WTC11 (cell line): Measurements from ENCODE around the gene ALG11. TPM values are rescaled to one million over a fixed set of nuclear protein-coding genes. Genes with fewer than 3 reads are reported as not detected.

Experiments
- ATAC-seq: fragments of 200-7000 bp; cut with Tn5 transposase; 2 replicates; pipeline ENCODE4 v1.10.0; 2021; ENCODE audit warnings: mild to moderate bottlenecking, moderate library complexity
- CTCF ChIA-PET: fragments of 300-600 bp; sonication (Branson Sonifier 250); formaldehyde crosslinking; loops from one replicate; lab custom pipeline; 2021; ENCODE audit warnings: antibody characterized with exemption; lab: Charles Lee
- POLR2A ChIA-PET: fragments of 350-600 bp; sonication (Branson Sonifier 250); formaldehyde crosslinking; loops from one replicate; lab custom pipeline; 2021; ENCODE audit warnings: antibody characterized with exemption; lab: Charles Lee
- DNase-seq: peaks from one replicate; pipeline ENCODE4 v3.0.0; 2021; ENCODE audit warnings: low spot score
- H3K27ac Mint-ChIP-seq: 2 replicates; pipeline ENCODE4 v1.8.0; 2021; ENCODE audit warnings: mixed read lengths
- H3K27me3 Mint-ChIP-seq: 2 replicates; pipeline ENCODE4 v1.8.0; 2021; ENCODE audit warnings: low read depth, mild to moderate bottlenecking, moderate library complexity, mixed read lengths
- H3K36me3 Mint-ChIP-seq: 2 replicates; pipeline ENCODE4 v1.8.0; 2021; ENCODE audit warnings: mixed read lengths
- H3K4me1 Mint-ChIP-seq: 2 replicates; pipeline ENCODE4 v1.8.0; 2022; ENCODE audit warnings: mixed read lengths
- H3K4me3 Mint-ChIP-seq: 2 replicates; pipeline ENCODE4 v1.8.0; 2021; ENCODE audit warnings: mild to moderate bottlenecking, moderate library complexity, mixed read lengths
- H3K9me3 Mint-ChIP-seq: 2 replicates; pipeline ENCODE4 v1.8.0; 2021; ENCODE audit warnings: mixed read lengths
- CBFB ChIP-seq: sonication (generic); formaldehyde crosslinking; IDR thresholded peaks from 2 replicates; pipeline ENCODE4 v1.8.1; 2022; ENCODE audit warnings: mild to moderate bottlenecking, low read depth, missing genetic modification reagents
- NFE2L1 ChIP-seq: sonication (generic); formaldehyde crosslinking; IDR thresholded peaks from 2 replicates; pipeline ENCODE4 v1.8.1; 2023; ENCODE audit warnings: missing genetic modification reagents
- RORB ChIP-seq: fragments of 250-450 bp; sonication (Bioruptor Pico); IDR thresholded peaks from 2 replicates; pipeline ENCODE4 v1.9.0; 2021; ENCODE audit warnings: mild to moderate bottlenecking
- SMAD4 ChIP-seq: sonication (generic); formaldehyde crosslinking; IDR thresholded peaks from 2 replicates; pipeline ENCODE4 v1.8.0; 2022; ENCODE audit warnings: mild to moderate bottlenecking, missing genetic modification reagents
- SOX15 ChIP-seq: fragments of 250-450 bp; sonication (Bioruptor Pico); IDR thresholded peaks from 2 replicates; pipeline ENCODE4 v1.9.0; 2021; ENCODE audit warnings: mild to moderate bottlenecking
- TCF7 ChIP-seq: sonication (generic); formaldehyde crosslinking; IDR thresholded peaks from 2 replicates; pipeline ENCODE4 v1.8.0; 2022; ENCODE audit warnings: mild to moderate bottlenecking, low read depth, missing genetic modification reagents, moderate library complexity
- ZNF138 ChIP-seq: sonication (generic); formaldehyde crosslinking; conservative IDR thresholded peaks from 2 replicates; pipeline ENCODE4 v1.8.1; 2022; ENCODE audit warnings: mild to moderate bottlenecking, moderate library complexity, missing genetic modification reagents
- ZNF423 ChIP-seq: fragments of 250-450 bp; sonication (Bioruptor Pico); IDR thresholded peaks from 2 replicates; pipeline ENCODE4 v2.1.2; 2022; ENCODE audit warnings: mild to moderate bottlenecking, moderate library complexity
- total RNA-seq: library from RNA; stranded (reverse); gene quantifications from 3 replicates; pipeline ENCODE4 v1.2.3, GENCODE V29; 2021
- TF ChIP-seq, protein P1 (sequence below): sonication (generic); formaldehyde crosslinking; IDR thresholded peaks from 2 replicates; pipeline ENCODE4 v1.8.0; 2023; ENCODE audit warnings: mild to moderate bottlenecking, missing genetic modification reagents
- TF ChIP-seq, protein P2 (sequence below): sonication (generic); formaldehyde crosslinking; IDR thresholded peaks from 2 replicates; pipeline ENCODE4 v1.8.0; 2022; ENCODE audit warnings: mild to moderate bottlenecking, missing genetic modification reagents
- TF ChIP-seq, protein P3 (sequence below): fragments of 200-600 bp; IDR thresholded peaks from 2 replicates; pipeline ENCODE4 v1.8.0; 2022; ENCODE audit warnings: antibody characterized with exemption
- TF ChIP-seq, protein P4 (sequence below): sonication (generic); formaldehyde crosslinking; IDR thresholded peaks from 2 replicates; pipeline ENCODE4 v1.8.1; 2023; ENCODE audit warnings: mild to moderate bottlenecking, missing genetic modification reagents, moderate library complexity
- TF ChIP-seq, protein P5 (sequence below): sonication (generic); formaldehyde crosslinking; IDR thresholded peaks from 2 replicates; pipeline ENCODE4 v1.8.0; 2023; ENCODE audit warnings: missing genetic modification reagents, mild to moderate bottlenecking, borderline replicate concordance
- TF ChIP-seq, protein P6 (sequence below): sonication (generic); formaldehyde crosslinking; IDR thresholded peaks from 2 replicates; pipeline ENCODE4 v1.8.0; 2022; ENCODE audit warnings: missing genetic modification reagents
- TF ChIP-seq, protein P7 (sequence below): sonication (generic); formaldehyde crosslinking; IDR thresholded peaks from 2 replicates; pipeline ENCODE4 v1.8.1; 2023; ENCODE audit warnings: mild to moderate bottlenecking, missing genetic modification reagents

ALG11 gene
- total RNA-seq, 1 experiment from 2014 or later = 40.6 TPM

DNA sequence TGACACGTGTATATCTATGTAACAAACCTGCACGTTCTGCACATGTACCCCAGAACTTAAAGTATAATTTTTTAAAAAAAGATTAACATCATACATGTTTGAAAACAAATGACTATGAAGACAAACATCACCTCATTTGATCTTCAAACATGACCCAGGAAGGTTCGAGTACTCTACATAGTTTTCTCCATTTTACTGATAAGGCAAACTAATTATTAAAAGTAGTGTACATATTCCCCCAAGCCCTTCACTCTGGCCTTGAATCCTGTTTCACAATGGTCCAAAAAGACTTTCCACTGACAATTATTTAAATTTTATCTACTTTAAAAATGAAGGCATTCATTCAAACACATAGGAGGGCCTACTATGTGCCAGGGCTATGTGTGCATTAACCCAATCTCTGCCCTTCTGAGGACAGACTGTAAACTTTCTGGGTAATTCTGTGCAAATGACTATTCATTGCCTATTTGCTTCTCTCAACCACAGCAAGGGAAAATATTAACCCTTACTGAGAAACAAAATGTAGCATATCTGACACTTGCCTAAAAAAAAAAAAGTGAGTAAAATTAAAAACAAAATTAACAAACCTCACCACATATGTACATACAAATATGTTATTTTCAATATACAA is 23.1 kb upstream of the ALG11 start (continued):
- TF ChIP-seq, protein P1, sequence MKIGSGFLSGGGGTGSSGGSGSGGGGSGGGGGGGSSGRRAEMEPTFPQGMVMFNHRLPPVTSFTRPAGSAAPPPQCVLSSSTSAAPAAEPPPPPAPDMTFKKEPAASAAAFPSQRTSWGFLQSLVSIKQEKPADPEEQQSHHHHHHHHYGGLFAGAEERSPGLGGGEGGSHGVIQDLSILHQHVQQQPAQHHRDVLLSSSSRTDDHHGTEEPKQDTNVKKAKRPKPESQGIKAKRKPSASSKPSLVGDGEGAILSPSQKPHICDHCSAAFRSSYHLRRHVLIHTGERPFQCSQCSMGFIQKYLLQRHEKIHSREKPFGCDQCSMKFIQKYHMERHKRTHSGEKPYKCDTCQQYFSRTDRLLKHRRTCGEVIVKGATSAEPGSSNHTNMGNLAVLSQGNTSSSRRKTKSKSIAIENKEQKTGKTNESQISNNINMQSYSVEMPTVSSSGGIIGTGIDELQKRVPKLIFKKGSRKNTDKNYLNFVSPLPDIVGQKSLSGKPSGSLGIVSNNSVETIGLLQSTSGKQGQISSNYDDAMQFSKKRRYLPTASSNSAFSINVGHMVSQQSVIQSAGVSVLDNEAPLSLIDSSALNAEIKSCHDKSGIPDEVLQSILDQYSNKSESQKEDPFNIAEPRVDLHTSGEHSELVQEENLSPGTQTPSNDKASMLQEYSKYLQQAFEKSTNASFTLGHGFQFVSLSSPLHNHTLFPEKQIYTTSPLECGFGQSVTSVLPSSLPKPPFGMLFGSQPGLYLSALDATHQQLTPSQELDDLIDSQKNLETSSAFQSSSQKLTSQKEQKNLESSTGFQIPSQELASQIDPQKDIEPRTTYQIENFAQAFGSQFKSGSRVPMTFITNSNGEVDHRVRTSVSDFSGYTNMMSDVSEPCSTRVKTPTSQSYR (CRISPR knock-in tag) = no peak
- no peak for TF ChIP-seq ZNF423

DNA sequence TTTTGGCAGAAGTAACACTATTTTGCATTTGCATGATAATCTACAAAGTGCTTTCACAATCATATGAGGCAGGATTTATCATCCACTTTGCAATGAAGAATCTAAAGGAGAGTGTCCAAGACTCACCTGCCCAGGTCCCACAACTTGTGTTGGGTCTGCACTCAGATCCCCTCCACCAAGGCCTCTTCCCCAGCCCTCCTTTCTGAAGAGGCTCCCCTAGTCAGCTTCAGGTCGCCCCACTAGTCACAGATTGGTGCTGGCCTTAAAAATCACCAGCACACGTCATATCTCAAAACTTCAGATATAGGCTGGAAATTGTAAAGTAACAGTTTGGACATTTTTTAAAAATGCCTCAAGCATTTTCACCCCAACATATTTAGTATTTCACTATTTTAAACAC is 18.5 kb upstream of the ALG11 start:
- ATAC-seq (no peak), DNase-seq (no peak)
- Mint-ChIP-seq H3K9me3 (no peaks in the 10 kb centered on the region), H3K4me1 (peaks cover 31% of the 10 kb centered on the region), H3K36me3 (no peaks in the 10 kb centered on the region), H3K4me3 (no peak overlapping the region), H3K27me3 (no peaks in the 10 kb centered on the region; the same call in 1 of the 2 replicates), H3K27ac (0 out of 2 replicates have a peak overlapping the region, but pooled peaks have one; percentile 46)
- CTCF ChIA-PET = no interaction called here
- TF ChIP-seq SMAD4 (CRISPR knock-in tag) = no peak
- TF ChIP-seq, protein P2, sequence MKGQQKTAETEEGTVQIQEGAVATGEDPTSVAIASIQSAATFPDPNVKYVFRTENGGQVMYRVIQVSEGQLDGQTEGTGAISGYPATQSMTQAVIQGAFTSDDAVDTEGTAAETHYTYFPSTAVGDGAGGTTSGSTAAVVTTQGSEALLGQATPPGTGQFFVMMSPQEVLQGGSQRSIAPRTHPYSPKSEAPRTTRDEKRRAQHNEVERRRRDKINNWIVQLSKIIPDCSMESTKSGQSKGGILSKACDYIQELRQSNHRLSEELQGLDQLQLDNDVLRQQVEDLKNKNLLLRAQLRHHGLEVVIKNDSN = no peak
- TF ChIP-seq, protein P3, sequence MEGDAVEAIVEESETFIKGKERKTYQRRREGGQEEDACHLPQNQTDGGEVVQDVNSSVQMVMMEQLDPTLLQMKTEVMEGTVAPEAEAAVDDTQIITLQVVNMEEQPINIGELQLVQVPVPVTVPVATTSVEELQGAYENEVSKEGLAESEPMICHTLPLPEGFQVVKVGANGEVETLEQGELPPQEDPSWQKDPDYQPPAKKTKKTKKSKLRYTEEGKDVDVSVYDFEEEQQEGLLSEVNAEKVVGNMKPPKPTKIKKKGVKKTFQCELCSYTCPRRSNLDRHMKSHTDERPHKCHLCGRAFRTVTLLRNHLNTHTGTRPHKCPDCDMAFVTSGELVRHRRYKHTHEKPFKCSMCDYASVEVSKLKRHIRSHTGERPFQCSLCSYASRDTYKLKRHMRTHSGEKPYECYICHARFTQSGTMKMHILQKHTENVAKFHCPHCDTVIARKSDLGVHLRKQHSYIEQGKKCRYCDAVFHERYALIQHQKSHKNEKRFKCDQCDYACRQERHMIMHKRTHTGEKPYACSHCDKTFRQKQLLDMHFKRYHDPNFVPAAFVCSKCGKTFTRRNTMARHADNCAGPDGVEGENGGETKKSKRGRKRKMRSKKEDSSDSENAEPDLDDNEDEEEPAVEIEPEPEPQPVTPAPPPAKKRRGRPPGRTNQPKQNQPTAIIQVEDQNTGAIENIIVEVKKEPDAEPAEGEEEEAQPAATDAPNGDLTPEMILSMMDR = no peak
- POLR2A ChIA-PET = no interaction called here

DNA sequence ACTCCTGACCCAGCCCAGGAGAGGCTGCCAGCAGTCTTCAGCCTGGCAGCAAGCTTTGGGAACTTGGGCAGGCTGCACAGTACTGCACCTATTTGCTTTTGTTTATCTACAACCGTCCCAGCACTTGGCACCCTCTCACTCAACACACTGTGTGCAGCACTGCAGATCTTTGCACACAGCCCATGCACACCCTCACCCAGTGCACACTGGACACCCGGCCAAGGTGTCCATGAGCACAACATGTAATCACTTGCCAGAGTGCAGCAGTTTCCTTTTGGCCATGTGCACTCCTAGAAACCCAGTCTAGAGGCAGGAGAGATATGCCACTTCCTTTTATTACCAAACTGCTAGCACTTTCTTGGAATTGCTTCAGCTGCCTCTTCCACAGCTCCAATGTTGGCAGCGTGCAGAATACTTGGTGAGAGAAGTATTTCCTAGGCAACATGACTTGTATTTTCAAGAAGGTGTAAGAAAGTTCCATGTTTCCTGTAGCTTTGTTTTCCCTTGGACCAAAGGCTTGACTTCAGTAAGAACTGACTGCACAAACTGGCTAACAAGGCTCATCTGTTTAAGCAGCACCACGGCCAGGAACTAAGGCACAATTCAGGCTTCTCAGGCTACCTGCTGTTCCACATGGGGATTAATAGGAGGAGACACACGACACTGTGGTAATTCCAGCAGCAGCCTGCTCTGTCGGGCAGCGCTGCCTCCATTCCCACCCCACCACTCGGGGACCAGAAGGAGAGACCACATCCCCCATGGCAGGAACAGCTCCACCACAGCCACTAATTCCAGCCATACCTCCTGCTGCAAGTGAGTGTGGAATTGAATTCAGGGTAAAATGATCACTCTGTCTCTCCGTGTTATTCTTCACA is 16.3 kb upstream of the ALG11 start:
- ATAC-seq (peak; percentile 36), DNase-seq (no peak)
- Mint-ChIP-seq H3K27me3 (no peaks in the 10 kb centered on the region; the same call in 1 of the 2 replicates), H3K4me3 (no peak overlapping the region), H3K9me3 (no peaks in the 10 kb centered on the region), H3K4me1 (peaks cover 50% of the 10 kb centered on the region), H3K36me3 (no peaks in the 10 kb centered on the region), H3K27ac (no peak overlapping the region)
- CTCF ChIA-PET = no interaction called here
- POLR2A ChIA-PET = no interaction called here
- TF ChIP-seq NFE2L1 = no peak
- TF ChIP-seq TCF7 (CRISPR knock-in tag) = no peak
- TF ChIP-seq, protein P4, sequence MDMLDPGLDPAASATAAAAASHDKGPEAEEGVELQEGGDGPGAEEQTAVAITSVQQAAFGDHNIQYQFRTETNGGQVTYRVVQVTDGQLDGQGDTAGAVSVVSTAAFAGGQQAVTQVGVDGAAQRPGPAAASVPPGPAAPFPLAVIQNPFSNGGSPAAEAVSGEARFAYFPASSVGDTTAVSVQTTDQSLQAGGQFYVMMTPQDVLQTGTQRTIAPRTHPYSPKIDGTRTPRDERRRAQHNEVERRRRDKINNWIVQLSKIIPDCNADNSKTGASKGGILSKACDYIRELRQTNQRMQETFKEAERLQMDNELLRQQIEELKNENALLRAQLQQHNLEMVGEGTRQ = no peak
- TF ChIP-seq, protein P5, sequence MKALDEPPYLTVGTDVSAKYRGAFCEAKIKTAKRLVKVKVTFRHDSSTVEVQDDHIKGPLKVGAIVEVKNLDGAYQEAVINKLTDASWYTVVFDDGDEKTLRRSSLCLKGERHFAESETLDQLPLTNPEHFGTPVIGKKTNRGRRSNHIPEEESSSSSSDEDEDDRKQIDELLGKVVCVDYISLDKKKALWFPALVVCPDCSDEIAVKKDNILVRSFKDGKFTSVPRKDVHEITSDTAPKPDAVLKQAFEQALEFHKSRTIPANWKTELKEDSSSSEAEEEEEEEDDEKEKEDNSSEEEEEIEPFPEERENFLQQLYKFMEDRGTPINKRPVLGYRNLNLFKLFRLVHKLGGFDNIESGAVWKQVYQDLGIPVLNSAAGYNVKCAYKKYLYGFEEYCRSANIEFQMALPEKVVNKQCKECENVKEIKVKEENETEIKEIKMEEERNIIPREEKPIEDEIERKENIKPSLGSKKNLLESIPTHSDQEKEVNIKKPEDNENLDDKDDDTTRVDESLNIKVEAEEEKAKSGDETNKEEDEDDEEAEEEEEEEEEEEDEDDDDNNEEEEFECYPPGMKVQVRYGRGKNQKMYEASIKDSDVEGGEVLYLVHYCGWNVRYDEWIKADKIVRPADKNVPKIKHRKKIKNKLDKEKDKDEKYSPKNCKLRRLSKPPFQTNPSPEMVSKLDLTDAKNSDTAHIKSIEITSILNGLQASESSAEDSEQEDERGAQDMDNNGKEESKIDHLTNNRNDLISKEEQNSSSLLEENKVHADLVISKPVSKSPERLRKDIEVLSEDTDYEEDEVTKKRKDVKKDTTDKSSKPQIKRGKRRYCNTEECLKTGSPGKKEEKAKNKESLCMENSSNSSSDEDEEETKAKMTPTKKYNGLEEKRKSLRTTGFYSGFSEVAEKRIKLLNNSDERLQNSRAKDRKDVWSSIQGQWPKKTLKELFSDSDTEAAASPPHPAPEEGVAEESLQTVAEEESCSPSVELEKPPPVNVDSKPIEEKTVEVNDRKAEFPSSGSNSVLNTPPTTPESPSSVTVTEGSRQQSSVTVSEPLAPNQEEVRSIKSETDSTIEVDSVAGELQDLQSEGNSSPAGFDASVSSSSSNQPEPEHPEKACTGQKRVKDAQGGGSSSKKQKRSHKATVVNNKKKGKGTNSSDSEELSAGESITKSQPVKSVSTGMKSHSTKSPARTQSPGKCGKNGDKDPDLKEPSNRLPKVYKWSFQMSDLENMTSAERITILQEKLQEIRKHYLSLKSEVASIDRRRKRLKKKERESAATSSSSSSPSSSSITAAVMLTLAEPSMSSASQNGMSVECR = no peak
- no peak for TF ChIP-seq ZNF138 (CRISPR knock-in tag)
- TF ChIP-seq SOX15 (CRISPR knock-in tag) = no peak
- TF ChIP-seq, protein P6, sequence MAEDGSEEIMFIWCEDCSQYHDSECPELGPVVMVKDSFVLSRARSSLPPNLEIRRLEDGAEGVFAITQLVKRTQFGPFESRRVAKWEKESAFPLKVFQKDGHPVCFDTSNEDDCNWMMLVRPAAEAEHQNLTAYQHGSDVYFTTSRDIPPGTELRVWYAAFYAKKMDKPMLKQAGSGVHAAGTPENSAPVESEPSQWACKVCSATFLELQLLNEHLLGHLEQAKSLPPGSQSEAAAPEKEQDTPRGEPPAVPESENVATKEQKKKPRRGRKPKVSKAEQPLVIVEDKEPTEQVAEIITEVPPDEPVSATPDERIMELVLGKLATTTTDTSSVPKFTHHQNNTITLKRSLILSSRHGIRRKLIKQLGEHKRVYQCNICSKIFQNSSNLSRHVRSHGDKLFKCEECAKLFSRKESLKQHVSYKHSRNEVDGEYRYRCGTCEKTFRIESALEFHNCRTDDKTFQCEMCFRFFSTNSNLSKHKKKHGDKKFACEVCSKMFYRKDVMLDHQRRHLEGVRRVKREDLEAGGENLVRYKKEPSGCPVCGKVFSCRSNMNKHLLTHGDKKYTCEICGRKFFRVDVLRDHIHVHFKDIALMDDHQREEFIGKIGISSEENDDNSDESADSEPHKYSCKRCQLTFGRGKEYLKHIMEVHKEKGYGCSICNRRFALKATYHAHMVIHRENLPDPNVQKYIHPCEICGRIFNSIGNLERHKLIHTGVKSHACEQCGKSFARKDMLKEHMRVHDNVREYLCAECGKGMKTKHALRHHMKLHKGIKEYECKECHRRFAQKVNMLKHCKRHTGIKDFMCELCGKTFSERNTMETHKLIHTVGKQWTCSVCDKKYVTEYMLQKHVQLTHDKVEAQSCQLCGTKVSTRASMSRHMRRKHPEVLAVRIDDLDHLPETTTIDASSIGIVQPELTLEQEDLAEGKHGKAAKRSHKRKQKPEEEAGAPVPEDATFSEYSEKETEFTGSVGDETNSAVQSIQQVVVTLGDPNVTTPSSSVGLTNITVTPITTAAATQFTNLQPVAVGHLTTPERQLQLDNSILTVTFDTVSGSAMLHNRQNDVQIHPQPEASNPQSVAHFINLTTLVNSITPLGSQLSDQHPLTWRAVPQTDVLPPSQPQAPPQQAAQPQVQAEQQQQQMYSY (CRISPR knock-in tag) = no peak
- TF ChIP-seq, protein P7, sequence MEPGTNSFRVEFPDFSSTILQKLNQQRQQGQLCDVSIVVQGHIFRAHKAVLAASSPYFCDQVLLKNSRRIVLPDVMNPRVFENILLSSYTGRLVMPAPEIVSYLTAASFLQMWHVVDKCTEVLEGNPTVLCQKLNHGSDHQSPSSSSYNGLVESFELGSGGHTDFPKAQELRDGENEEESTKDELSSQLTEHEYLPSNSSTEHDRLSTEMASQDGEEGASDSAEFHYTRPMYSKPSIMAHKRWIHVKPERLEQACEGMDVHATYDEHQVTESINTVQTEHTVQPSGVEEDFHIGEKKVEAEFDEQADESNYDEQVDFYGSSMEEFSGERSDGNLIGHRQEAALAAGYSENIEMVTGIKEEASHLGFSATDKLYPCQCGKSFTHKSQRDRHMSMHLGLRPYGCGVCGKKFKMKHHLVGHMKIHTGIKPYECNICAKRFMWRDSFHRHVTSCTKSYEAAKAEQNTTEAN (CRISPR knock-in tag) = no peak
- TF ChIP-seq RORB (CRISPR knock-in tag) = no peak
- TF ChIP-seq CBFB (CRISPR knock-in tag) = no peak
